ENCODE data around the gene HINFP. TPM values are rescaled to one million over a fixed set of nuclear protein-coding genes. Genes with fewer than 3 reads are reported as not detected.

HINFP gene
- total and polyA plus RNA-seq, 9 of the 15 experiments (the other 6 are each of a cell fraction or from before 2014, with no cell fraction given): 13.8 to 34.1 (median 22.5) TPM

GRCh38 chr11:119108146-119108856 is 13.1 kb upstream of the HINFP start (continued):
- TF ChIP-seq CEBPG (CRISPR knock-in tag; IDR thresholded peaks at IDR 0.05) (peak; percentile 66), CEBPG (tag; conservative IDR thresholded peaks at IDR 0.05 in 1 of 2, IDR thresholded peaks at IDR 0.05 in 1 of 2) (0 out of 4 replicates have a peak, but pooled peaks of 1 of the 2 experiments have one; percentile 34), ZEB2 (IDR thresholded peaks at IDR 0.05) (peak; percentile 67; the same call in 1 of the 2 replicates), TFAP4 (CRISPR knock-in tag; IDR thresholded peaks at IDR 0.05; ENCODE audit: borderline replicate concordance) (peak; percentile 66; the same call in 1 of the 2 replicates), ZBTB7A (IDR thresholded peaks at IDR 0.05; ENCODE audit: borderline replicate concordance, control insufficient read depth, low read depth, low read length) (peak; percentile 18; the same call in 1 of the 2 replicates), RNF2 (IDR thresholded peaks at IDR 0.05) (peak; percentile 56; the same call in 1 of the 2 replicates), CREB1 (IDR thresholded peaks at IDR 0.05) (0 out of 2 replicates have a peak, but pooled peaks have one; percentile 16), CREB1 (CRISPR knock-in tag; IDR thresholded peaks at IDR 0.05) (no peak), ELF1 (tag; IDR thresholded peaks at IDR 0.05) (peak; percentile 91), ZNF592 (IDR thresholded peaks at IDR 0.05) (peak; percentile 56; the same call in 1 of the 2 replicates), ZNF174 (CRISPR knock-in tag; IDR thresholded peaks at IDR 0.05) (no peak), PBX2 (CRISPR knock-in tag; IDR thresholded peaks at IDR 0.05; ENCODE audit: low read depth) (no peak; the same call in 1 of the 2 replicates), PBX2 (tag; conservative IDR thresholded peaks at IDR 0.05; ENCODE audit: low read depth) (peak; percentile 85), SP1 (CRISPR knock-in tag; IDR thresholded peaks at IDR 0.05) (peak; percentile 60; the same call in 1 of the 2 replicates), E2F4 (CRISPR knock-in tag; IDR thresholded peaks at IDR 0.05; ENCODE audit: low read depth) (0 out of 2 replicates have a peak, but pooled peaks have one; percentile 46), ATF1 (CRISPR knock-in tag; IDR thresholded peaks at IDR 0.05) (no peak), ATF1 (tag; IDR thresholded peaks at IDR 0.05) (peak; percentile 61), CXXC5 (CRISPR knock-in tag; IDR thresholded peaks at IDR 0.05) (0 out of 2 replicates have a peak, but pooled peaks have one; percentile 14), TFAM (CRISPR knock-in tag; conservative IDR thresholded peaks at IDR 0.05) (no peak), RHOXF2B (CRISPR knock-in tag; conservative IDR thresholded peaks at IDR 0.05) (0 out of 2 replicates have a peak, but pooled peaks have one; percentile 46)
